ENCODE results near the gene SP4.

SP4 gene

GRCh38 chr7:21448974-21449373 lies 21.1 kb downstream of the SP4 start:
- no peak for DNase-seq

GRCh38 chr7:21450076-21450475 lies 22.2 kb downstream of the SP4 start:
- DNase-seq = no peak

- DNase-seq = no peak
These were observed 23.1 kb downstream of the SP4 start for GRCh38 chr7:21450941-21451340.

DNA sequence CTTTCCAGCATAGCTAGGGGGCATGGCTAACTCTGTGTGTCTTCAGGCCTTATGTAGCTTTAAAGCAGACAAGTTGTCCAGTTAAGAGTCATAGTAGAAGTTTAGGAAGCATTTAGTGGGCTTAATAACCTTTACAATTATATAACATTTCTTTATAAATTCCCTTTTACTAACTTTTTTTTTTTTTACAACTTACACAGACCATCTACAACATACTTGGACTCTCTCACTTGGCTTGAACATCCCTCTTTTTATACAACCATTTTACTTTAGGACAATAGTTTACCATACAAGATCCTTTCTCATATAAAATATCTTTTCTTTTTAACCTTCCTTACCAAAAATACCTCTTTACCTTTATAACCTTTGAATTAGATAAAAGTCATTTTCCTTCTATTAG lies 26.3 kb downstream of the SP4 start:
- DNase-seq = no peak

- no peak for DNase-seq
These were observed 27.0 kb downstream of the SP4 start for GRCh38 chr7:21454906-21455305.

- DNase-seq = no peak
These were observed 33.4 kb downstream of the SP4 start for GRCh38 chr7:21461282-21461681.

GRCh38 chr7:21462081-21462480 lies 34.2 kb downstream of the SP4 start:
- DNase-seq = no peak

GRCh38 chr7:21463524-21463923 lies 35.6 kb downstream of the SP4 start:
- no peak for DNase-seq

- DNase-seq = no peak
These were observed 41.1 kb downstream of the SP4 start for GRCh38 chr7:21468969-21469368.

GRCh38 chr7:21469894-21470293 lies 42.0 kb downstream of the SP4 start:
- DNase-seq = no peak

- no peak for DNase-seq
These were observed 44.1 kb downstream of the SP4 start for GRCh38 chr7:21472029-21472428.

DNA sequence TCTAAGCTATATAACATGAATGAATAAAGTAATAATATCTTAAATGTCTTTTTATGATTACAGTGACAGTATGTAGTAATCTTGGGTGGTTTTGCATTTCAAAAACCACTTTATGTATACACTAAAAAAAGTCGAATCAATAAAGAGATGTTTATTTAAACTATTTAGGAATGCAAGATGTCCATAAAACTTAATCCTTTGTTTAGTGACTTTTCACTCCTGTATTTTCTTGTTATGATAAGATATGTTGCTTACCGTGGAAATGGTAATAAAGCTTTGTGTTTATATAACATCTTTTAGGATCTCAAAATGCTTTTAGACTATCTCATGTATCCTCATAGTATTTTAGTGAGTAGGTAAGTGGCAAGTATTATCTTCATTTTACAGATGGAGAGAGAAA lies 48.5 kb downstream of the SP4 start:
- DNase-seq = no peak

DNA sequence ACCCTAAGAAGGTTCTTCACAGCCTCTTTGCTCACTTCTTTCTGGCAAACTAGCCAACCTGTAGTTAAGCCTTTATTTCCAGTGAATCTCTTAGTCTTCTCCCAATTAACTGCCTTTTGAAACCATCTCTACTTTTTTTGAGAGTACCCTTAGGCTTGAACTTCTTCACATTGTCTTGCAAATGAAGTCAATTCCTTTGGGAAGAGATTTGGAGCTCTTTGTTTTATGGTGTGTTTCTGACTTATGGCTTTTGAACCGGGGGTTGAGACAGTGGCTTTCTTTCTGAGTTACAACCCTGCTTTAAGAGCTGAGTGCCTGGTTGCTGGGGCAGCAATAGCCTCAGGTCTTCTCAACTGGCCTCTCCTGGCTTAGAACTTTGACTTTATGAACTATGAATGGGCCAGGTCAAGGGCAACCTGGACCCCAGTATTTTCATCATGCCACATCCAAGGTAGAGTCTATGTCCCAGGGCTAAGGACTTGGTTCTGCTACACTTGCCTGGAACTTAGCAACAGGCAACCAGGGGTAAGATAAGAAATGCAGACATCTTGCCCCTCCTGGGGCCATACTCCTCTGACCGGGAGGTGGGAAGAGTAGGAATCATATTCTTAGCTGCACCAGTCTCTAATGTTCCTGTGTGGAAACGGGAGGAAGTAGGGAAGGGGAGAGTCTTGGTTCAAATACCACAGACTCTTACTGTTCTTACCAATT lies 53.0 kb downstream of the SP4 start:
- DNase-seq = no peak

DNA sequence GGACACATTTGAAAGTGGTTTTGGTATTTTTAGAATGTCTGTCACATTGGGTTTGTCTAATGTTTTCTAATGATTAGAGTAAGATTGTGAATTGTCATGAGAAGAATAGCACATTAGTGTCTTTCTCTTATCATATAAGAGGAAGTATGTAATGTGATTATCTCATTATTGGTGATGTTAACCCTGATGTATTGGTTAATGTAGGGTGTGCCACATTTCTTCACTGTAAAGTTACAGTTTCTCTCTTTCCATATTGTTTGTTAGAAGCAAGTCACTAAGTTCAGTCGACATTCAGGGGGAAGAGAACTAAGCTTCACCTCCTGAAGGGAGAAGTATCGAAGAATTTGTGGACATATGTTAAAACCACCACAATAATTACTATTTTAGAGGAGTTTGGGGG lies 58.6 kb downstream of the SP4 start:
- DNase-seq = no peak

DNA sequence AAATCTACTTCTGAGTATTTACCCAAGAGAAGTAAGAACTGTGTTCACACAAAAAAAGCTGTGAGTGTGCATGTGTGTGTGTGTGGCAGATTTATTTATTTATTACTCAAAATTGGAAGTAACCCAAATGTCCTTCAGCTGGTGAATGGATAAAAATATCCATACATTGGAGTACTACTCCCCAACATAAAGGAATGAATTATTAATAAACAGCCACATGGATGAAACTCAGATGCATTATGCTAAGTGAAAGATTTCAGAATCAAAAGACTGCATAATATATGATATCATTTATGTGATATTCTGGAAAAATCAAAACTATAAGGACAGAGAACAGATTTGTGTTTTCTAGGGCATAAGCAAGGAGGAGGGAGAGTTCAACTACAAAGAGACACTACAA lies 67.8 kb downstream of the SP4 start:
- DNase-seq = no peak

DNA sequence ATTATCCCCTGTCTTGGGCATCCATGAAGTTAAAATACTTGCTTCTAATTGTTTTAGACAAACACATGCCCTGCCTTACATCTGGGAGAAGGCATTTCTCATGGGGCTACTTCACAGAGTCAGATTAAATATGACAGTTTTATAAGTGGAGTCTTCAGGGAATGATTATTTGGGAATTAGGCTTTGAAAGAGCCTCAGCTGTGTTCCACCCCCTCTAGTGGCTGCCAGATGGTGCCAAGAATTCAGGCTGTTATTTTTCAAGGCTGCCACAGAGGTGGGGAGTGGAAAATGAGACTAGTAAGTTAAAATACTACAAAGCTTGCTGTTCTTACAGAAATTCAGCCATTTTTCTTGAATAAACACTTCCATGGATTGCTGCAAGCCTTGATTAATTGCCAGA lies 69.2 kb downstream of the SP4 start:
- DNase-seq = no peak

- no peak for DNase-seq
These were observed 72.4 kb downstream of the SP4 start for GRCh38 chr7:21500117-21500832.

DNA sequence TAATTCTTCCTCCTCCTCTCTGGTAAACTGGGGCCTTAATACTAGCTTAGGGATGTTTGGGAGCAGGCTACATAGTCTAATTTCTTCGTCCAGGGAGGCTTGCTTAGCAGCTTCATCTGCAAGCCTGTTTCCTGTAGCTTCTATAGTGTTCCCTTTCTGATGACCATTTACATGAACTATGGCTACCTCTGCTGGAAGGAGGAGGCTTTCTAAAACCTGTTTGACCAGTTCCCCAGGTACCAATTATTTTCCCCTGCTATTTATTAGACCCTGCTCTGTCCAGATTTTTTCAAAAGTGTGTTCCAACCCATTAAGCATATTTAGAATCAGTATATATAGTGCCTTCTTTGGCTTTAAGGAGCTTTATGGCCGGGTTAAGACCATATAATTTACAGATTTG lies 76.1 kb downstream of the SP4 start:
- DNase-seq = no peak

DNA sequence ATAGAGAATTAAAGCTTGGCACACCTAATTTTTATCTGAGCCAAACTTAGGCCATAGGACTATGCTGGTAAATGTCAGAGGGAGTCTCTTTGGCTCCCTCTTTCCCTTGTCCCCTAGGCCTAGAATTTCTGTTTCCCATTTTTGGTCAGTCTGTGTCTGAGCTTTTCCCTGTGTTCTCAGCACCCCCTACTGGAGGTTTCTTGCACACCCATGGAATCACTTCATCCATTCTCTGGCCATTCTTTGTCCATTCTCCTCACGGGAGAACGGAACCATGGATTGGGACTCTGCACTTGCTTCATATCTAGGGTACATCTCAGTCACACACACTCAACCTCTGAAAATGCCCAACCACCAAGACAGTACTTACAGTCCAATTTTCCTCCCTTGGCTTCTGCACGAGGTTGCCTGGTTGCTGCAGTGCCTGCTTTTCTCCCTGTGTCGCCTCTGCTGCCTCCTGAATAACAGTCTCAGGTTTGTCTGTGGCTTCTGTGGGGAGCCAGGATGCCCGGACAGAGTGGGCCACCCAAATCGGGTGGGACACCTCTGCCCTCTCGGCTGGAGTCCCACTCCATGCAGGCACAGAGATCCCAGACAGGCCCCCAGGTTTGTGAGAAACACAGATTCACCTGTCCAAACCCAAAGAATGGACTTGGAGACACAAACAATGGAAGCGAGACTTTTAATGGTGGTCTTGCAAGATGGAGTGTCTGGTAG lies 79.9 kb downstream of the SP4 start:
- no peak for DNase-seq

- no peak for DNase-seq
These were observed 80.7 kb downstream of the SP4 start for GRCh38 chr7:21508538-21508937.

- DNase-seq = no peak
These were observed 86.2 kb downstream of the SP4 start for GRCh38 chr7:21514062-21514461.

- DNase-seq = no peak
These were observed 96.8 kb downstream of the SP4 start for GRCh38 chr7:21524680-21525079.

DNA sequence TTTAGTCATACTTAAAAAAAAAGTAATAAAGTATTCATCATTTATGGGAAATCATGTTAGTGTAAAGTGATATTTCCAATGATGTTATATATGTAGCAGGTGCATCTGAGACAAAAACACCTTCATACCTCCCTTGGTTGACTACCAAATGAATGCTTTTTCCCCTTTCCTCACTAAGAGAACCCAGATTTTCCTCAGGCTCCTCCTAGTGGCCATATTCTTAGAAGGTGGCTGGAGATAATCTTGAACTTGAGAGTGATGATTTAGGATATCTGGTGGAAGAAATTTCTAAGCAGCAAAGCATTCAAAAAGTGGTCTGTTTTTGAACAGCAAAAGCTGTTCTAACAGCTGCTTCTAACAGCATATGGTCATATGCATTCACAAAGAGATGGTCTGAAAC lies 98.1 kb downstream of the SP4 start:
- no peak for DNase-seq

GRCh38 chr7:21526448-21526847 lies 98.6 kb downstream of the SP4 start:
- DNase-seq = no peak
